Transverse colon (tissue), 4 donors: ENCODE measurements around the gene ACP2. TPM values are rescaled to one million over a fixed set of nuclear protein-coding genes. Genes with fewer than 3 reads are reported as not detected.
"Not testable (repeated sequence)": the region's sequence is repeated elsewhere in the genome, so short reads cannot be mapped to it uniquely, and the experiment has no call there.

Experiments used
- DNase-seq: peaks from one replicate; pipeline ENCODE4 v3.0.0-alpha.2; 2019
- H3K27ac ChIP-seq, 4 donors: fragments of 200-600 bp; sonication (generic); 2 replicates each; pipeline ENCODE4 v1.5.1; 2016 to 2018; ENCODE audit warnings: inconsistent platforms in 4 of 4
- H3K27me3 ChIP-seq: fragments of 200-600 bp; sonication (generic); 2 replicates; pipeline ENCODE4 v1.5.1; 2017; ENCODE audit warnings: inconsistent platforms
- H3K36me3 ChIP-seq, 4 donors: fragments of 200-600 bp; sonication (generic); 2 replicates each; pipeline ENCODE4 v1.5.1; 2017 to 2019; ENCODE audit warnings: inconsistent platforms in 4 of 4
- H3K4me1 ChIP-seq, 4 donors: fragments of 200-600 bp; sonication (generic); 2 replicates each; pipeline ENCODE4 v1.5.1; 2017 to 2020; ENCODE audit warnings: inconsistent platforms in 4 of 4
- H3K4me3 ChIP-seq, 4 donors: fragments of 200-600 bp; sonication (generic); 1 replicate in 1 of 4; 2 replicates in 3 of 4; pipeline versions ENCODE4 v1.5.1 to v1.6.1; 2017 to 2019; ENCODE audit warnings: inconsistent platforms in 4 of 4
- H3K9me3 ChIP-seq, 2 donors: fragments of 200-600 bp; sonication (generic); 2 replicates each; pipeline ENCODE4 v1.5.1; 2017 to 2019; ENCODE audit warnings: inconsistent platforms in 2 of 2
- EP300 ChIP-seq: sonication (generic); formaldehyde crosslinking; IDR thresholded peaks from one replicate; pipeline ENCODE4 v1.6.1; 2017; ENCODE audit warnings: antibody characterized with exemption, low read depth
- POLR2A ChIP-seq: fragments of 450-650 bp; IDR thresholded peaks from one replicate; pipeline ENCODE4 v1.6.1; 2016; ENCODE audit warnings: antibody characterized with exemption, mild to moderate bottlenecking, moderate library complexity
- POLR2AphosphoS5 ChIP-seq, 3 donors: sonication (generic); formaldehyde crosslinking; IDR thresholded peaks; one replicate each; pipeline ENCODE4 v1.6.1; 2016; ENCODE audit warnings: antibody characterized with exemption in 3 of 3
- WGBS, 2 donors: methylation state at CpG; one replicate each; pipeline ENCODE4 v1.1.5; 2018; ENCODE audit warnings: low coverage in 1 of 2; 5-methylcytosine and 5-hydroxymethylcytosine counted together
- in situ Hi-C, 4 donors: fragments of 200-750 bp; cut with MboI; loops; one replicate each; pipeline versions ENCODE4 v1.15.0 to v1.15.1; 2017; ENCODE audit warnings: low sequenced_read_pairs in 3 of 4, low pct_ligation_motif_present in 1 of 4, low pct_unique_long_range_greater_than_20kb in 1 of 4
- intact Hi-C: fragments of 100-400 bp; cut with DNase I; formaldehyde crosslinking; loops from one replicate; pipeline ENCODE4 v1.15.1; 2023; ENCODE audit warnings: low total_unique reads
- total RNA-seq, 4 donors: library from RNA; depleted of rRNA; stranded (reverse); fragments of >200 nt; gene quantifications; one replicate each; pipeline ENCODE4 v1.1.0, GENCODE V29; 2016
- TF ChIP-seq, protein P1 (sequence below), 5 experiments: fragments of 200-600 bp in 3 of 5; fragments of 450-650 bp in 2 of 5; sonication (generic) in 3 of 5; IDR thresholded peaks; 1 replicate in 2 of 5; 2 replicates in 3 of 5; pipeline ENCODE4 v1.5.1; 2016 to 2017; ENCODE audit warnings: antibody characterized with exemption in 5 of 5, inconsistent platforms in 3 of 5, mild to moderate bottlenecking in 2 of 5, moderate library complexity in 1 of 5

The ACP2 gene
- total RNA-seq, 4 donors from 2014 or later = 66.3 to 120 (median 88.9) TPM

GRCh38 chr11:47202576-47202975 is 46.0 kb downstream of the ACP2 start:
- Histone ChIP-seq H3K36me3 (no peaks in the 10 kb centered on the region), H3K4me3 (no peak overlapping the region), H3K27ac (no peak overlapping the region), H3K27me3 (no peaks in the 10 kb centered on the region), H3K4me1 (peaks cover 0 to 5% (median 0%) of the 10 kb centered on the region in 4 donors), H3K9me3 (no peaks in the 10 kb centered on the region)
- intact Hi-C loops (no loop called here), in situ Hi-C loops (no loop called here)
- TF ChIP-seq, protein P1, sequence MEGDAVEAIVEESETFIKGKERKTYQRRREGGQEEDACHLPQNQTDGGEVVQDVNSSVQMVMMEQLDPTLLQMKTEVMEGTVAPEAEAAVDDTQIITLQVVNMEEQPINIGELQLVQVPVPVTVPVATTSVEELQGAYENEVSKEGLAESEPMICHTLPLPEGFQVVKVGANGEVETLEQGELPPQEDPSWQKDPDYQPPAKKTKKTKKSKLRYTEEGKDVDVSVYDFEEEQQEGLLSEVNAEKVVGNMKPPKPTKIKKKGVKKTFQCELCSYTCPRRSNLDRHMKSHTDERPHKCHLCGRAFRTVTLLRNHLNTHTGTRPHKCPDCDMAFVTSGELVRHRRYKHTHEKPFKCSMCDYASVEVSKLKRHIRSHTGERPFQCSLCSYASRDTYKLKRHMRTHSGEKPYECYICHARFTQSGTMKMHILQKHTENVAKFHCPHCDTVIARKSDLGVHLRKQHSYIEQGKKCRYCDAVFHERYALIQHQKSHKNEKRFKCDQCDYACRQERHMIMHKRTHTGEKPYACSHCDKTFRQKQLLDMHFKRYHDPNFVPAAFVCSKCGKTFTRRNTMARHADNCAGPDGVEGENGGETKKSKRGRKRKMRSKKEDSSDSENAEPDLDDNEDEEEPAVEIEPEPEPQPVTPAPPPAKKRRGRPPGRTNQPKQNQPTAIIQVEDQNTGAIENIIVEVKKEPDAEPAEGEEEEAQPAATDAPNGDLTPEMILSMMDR (IDR thresholded peaks at IDR 0.05) = no peak
- TF ChIP-seq POLR2A = no peak
- no peak for TF ChIP-seq POLR2AphosphoS5 (IDR thresholded peaks at IDR 0.05)
- no peak for TF ChIP-seq EP300
- 88% methylated on average over 5 of the region's 5 CpGs; no CpG with 5 or more reads in 1 of the 2 donors for WGBS, 2 donors
- no peak for DNase-seq

DNA sequence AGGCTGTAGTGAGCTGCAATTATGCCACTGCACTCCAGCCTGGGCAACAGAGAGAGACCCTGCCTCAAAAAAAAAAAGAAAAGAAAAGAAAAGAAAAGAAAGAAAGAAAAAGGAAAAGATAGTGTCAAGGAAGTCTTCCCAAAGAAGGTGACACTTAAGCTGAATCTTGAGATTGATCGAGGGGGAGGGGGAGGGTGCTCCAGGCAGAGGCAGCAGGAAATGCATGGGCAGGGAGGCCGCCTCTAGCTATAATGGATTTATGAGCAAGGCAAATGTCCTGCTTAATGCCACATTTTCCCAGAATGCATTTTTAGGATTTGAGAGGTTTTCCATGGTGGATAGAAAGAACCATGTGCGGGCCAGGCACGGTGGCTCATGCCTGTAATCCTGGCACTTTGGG is 47.6 kb downstream of the ACP2 start:
- in situ Hi-C loops (no loop called here), intact Hi-C loops (no loop called here)
- no peak for TF ChIP-seq POLR2AphosphoS5 (IDR thresholded peaks at IDR 0.05)
- TF ChIP-seq POLR2A = no peak
- TF ChIP-seq, protein P1 (IDR thresholded peaks at IDR 0.05) = no peak
- TF ChIP-seq EP300 = no peak
- Histone ChIP-seq H3K27me3 (no peaks in the 10 kb centered on the region), H3K27ac (no peak overlapping the region), H3K4me1 (peaks cover 0 to 5% (median 0%) of the 10 kb centered on the region in 4 donors), H3K36me3 (no peaks in the 10 kb centered on the region), H3K9me3 (no peaks in the 10 kb centered on the region), H3K4me3 (no peak overlapping the region)
- DNase-seq = no peak
- WGBS, 2 donors = 92 to 100% methylated on average over 1 to 4 of the region's 4 CpGs

- intact Hi-C loops, H3K4me1 ChIP-seq, H3K9me3 ChIP-seq, H3K36me3 ChIP-seq, H3K27me3 ChIP-seq, H3K27ac ChIP-seq, DNase-seq, H3K4me3 ChIP-seq: not testable (repeated sequence)
- 88% methylated on average over 9 of the region's 9 CpGs; no CpG with 5 or more reads in 1 of the 2 donors for WGBS, 2 donors
- in situ Hi-C loops = loop anchor here in 1 of 4 donors (25.0 kb wide), 1 partner anchor 164 kb away; the partner anchor contains the start of gene MYBPC3
These were observed 50.5 kb downstream of the ACP2 start for GRCh38 chr11:47198161-47198560.

DNA sequence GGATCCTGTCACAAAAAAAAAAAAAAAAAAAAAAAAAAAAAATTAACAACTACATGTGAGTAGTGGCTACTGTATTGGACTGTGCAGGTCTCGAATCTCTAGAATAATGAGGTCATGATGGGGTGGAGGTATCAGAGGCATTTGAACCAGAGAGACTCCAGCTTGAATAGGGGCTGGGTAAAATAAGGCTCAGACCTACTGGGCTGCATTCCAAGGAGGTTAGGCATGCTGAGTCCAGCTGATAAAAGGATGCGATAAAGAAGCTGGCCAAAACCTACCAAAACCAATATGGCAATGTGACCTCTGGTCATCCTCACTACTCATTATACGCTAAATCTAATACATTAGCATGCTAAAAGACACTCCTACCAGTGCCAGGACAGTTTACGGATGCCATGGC is 56.5 kb downstream of the ACP2 start:
- 87 to 89% methylated on average over 4 of the region's 4 CpGs for WGBS, 2 donors
- Histone ChIP-seq H3K36me3 (no peaks in the 10 kb centered on the region), H3K9me3 (no peaks in the 10 kb centered on the region), H3K27me3 (peaks cover 18% of the 10 kb centered on the region), H3K4me3 (no peak overlapping the region), H3K27ac (no peak overlapping the region), H3K4me1 (peaks cover 0 to 15% (median 7%) of the 10 kb centered on the region in 4 donors)
- intact Hi-C loops (no loop called here), in situ Hi-C loops (loop anchor here in 1 of 4 donors (25.0 kb wide), 1 partner anchor 170 kb away; the partner anchor contains the start of gene MYBPC3)
- no peak for DNase-seq
- no peak for TF ChIP-seq POLR2AphosphoS5 (IDR thresholded peaks at IDR 0.05)
- TF ChIP-seq, protein P1 (IDR thresholded peaks at IDR 0.05) = no peak
- no peak for TF ChIP-seq POLR2A
- TF ChIP-seq EP300 = no peak

DNA sequence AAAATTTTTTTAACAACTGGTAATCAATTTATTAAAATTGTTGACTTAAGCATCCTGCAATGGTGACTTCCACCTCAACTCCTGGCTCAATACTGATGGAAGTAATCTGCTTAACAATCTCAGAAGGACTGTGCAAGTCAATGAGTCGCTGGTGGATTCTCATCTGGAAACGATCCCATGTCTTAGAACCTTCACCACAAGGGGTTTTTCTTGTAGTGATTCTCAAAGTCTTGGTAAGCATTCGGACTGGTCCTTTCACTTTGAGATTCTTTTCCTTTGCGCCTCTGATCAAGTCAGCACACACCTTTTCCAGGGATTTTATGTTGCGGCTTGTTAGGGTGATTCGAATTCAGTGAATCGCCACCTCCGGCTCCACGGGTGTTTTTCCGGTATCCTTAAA is 57.5 kb downstream of the ACP2 start:
- 83 to 86% methylated on average over 1 to 10 of the region's 10 CpGs for WGBS, 2 donors
- intact Hi-C loops, H3K4me3 ChIP-seq, DNase-seq, H3K27ac ChIP-seq, H3K9me3 ChIP-seq, H3K36me3 ChIP-seq: not testable (repeated sequence)
- in situ Hi-C loops = loop anchor here in 1 of 4 donors (25.0 kb wide), 1 partner anchor 171 kb away; the partner anchor contains the start of gene MYBPC3
- peaks cover 27% of the 10 kb centered on the region for H3K27me3 ChIP-seq
- H3K4me1 ChIP-seq = peaks cover 0 to 23% (median 13%) of the 10 kb centered on the region in 4 donors

Other genes starting within 250 kb of the ACP2 start
- 100 to 1,000 TPM; 123 to 213 (median 132) TPM for gene ARFGAP2, start 71.9 kb downstream of the ACP2 start, total RNA-seq
- 10 to 100 TPM in 2 of 4 donors, 1 to 10 TPM in 2; 1.2 to 13.9 (median 9.8) TPM for gene PACSIN3, start 62.4 kb downstream of the ACP2 start, total RNA-seq
- 10 to 100 TPM in 3 of 4 donors, 1 to 10 TPM in 1; 8.6 to 45.4 (median 28.6) TPM for gene DDB2, start 33.8 kb downstream of the ACP2 start, total RNA-seq
- gene NR1H3, start 9.2 kb upstream of the ACP2 start, total RNA-seq = 100 to 1,000 TPM in 3 of 4 donors, 10 to 100 TPM in 1; 28.7 to 124 (median 113) TPM
- 100 to 1,000 TPM in 1 of 4 donors, 10 to 100 TPM in 3; 64.3 to 285 (median 71.8) TPM for gene MADD, start 21.3 kb upstream of the ACP2 start, total RNA-seq
- gene MYBPC3, start 103.9 kb upstream of the ACP2 start, total RNA-seq = not detected
- 10 to 100 TPM in 2 of 4 donors, 1 to 10 TPM in 2; 7.1 to 35.5 (median 17.2) TPM for gene SPI1, start 129.7 kb upstream of the ACP2 start, total RNA-seq
- 10 to 100 TPM; 19.9 to 56.9 (median 43.1) TPM for gene SLC39A13, start 159.8 kb upstream of the ACP2 start, total RNA-seq
- 100 to 1,000 TPM in 2 of 4 donors, 10 to 100 TPM in 2; 56.5 to 252 (median 91.4) TPM for gene PSMC3, start 177.6 kb upstream of the ACP2 start, total RNA-seq
- gene RAPSN, start 200.3 kb upstream of the ACP2 start, total RNA-seq = not detected